GM12878 (cell line): ENCODE results near the gene HDAC7. TPM values are rescaled to one million over a fixed set of nuclear protein-coding genes. Genes with fewer than 3 reads are reported as not detected.

Source experiments
- BHLHE40 ChIP-seq, 2 experiments: fragments of 450-650 bp in 1 of 2; IDR thresholded peaks; 2 replicates each; pipeline ENCODE4 v1.6.1; 2011 to 2017; ENCODE audit warnings: low read depth in 2 of 2, borderline replicate concordance in 1 of 2, improper control_type of control experiment in 1 of 2, low read length in 1 of 2, mild to moderate bottlenecking in 1 of 2
- BRCA1 ChIP-seq: IDR thresholded peaks from 2 replicates; pipeline ENCODE4 v1.6.1; 2011; ENCODE audit warnings: low read depth, low read length, improper control_type of control experiment
- CBX5 ChIP-seq: sonication (generic); IDR thresholded peaks from 2 replicates; pipeline ENCODE4 v1.6.1; 2016; ENCODE audit warnings: low read depth, moderate library complexity, mild to moderate bottlenecking, inconsistent platforms
- DPF2 ChIP-seq: fragments of 450-650 bp; IDR thresholded peaks from 2 replicates; pipeline ENCODE4 v1.6.1; 2017; ENCODE audit warnings: mild to moderate bottlenecking
- HDGF ChIP-seq: fragments of 450-650 bp; IDR thresholded peaks from 2 replicates; pipeline ENCODE4 v1.6.1; 2016; ENCODE audit warnings: antibody characterized with exemption
- JUNB ChIP-seq: IDR thresholded peaks from 2 replicates; pipeline ENCODE4 v1.6.1; 2016; ENCODE audit warnings: antibody characterized with exemption, mild to moderate bottlenecking
- NFYA ChIP-seq: IDR thresholded peaks from 2 replicates; pipeline ENCODE4 v1.6.1; 2011; ENCODE audit warnings: low read depth, mild to moderate bottlenecking, low read length, improper control_type of control experiment, borderline replicate concordance
- NFYB ChIP-seq: IDR thresholded peaks from 2 replicates; pipeline ENCODE4 v1.6.1; 2011; ENCODE audit warnings: low read depth, mild to moderate bottlenecking, low read length, improper control_type of control experiment, moderate library complexity; ENCODE audit not compliant: insufficient read depth
- POLR2AphosphoS2 ChIP-seq: IDR thresholded peaks from 2 replicates; pipeline ENCODE4 v1.6.1; 2011; ENCODE audit warnings: low read depth, mild to moderate bottlenecking, low read length, improper control_type of control experiment, moderate library complexity
- SREBF1 ChIP-seq: IDR thresholded peaks from 2 replicates; pipeline ENCODE4 v1.6.1; 2012; ENCODE audit warnings: mild to moderate bottlenecking, low read length
- STAT1 ChIP-seq: fragments of 450-650 bp; conservative IDR thresholded peaks from 2 replicates; pipeline ENCODE4 v1.6.1; 2014; ENCODE audit warnings: antibody characterized with exemption, mild to moderate bottlenecking
- ZNF207 ChIP-seq: fragments of 450-650 bp; IDR thresholded peaks from 2 replicates; pipeline ENCODE4 v1.6.1; 2014; ENCODE audit warnings: antibody characterized with exemption, mild to moderate bottlenecking, borderline replicate concordance
- polyA plus RNA-seq, 11 experiments: library from polyadenylated mRNA; depleted of rRNA in 4 of 11; unstranded in 6 of 11; stranded (reverse) in 5 of 11; fragments of >200 nt; fragmentation: Nextera tagmentation in 4 of 11; fragmentation: Illumina TruSeq in 1 of 11; extraction: Ambion mirVana in 4 of 11; extraction: Trizol in 1 of 11; gene quantifications; 1 replicate in 1 of 11; 2 replicates in 10 of 11; pipeline versions ENCODE4 v1.2.1 to v1.2.3, GENCODE V29; 2011 to 2016; ENCODE audit warnings: inconsistent platforms in 2 of 11, missing spikeins in 2 of 11, low read depth in 1 of 11
- total RNA-seq, 4 experiments: library from RNA; depleted of rRNA in 3 of 4; stranded (reverse); fragments of >200 nt in 3 of 4; fragmentation: Illumina TruSeq in 1 of 4; extraction: Trizol in 1 of 4; gene quantifications; 2 replicates each; pipeline versions ENCODE4 v1.2.1 to v1.2.3, GENCODE V29; 2013 to 2021
- TF ChIP-seq, protein P1 (sequence below): fragments of 450-650 bp; IDR thresholded peaks from 2 replicates; pipeline ENCODE4 v1.6.1; 2016; ENCODE audit warnings: mild to moderate bottlenecking

Gene HDAC7
- total and polyA plus RNA-seq, 10 of the 15 experiments (the other 5 are each of a cell fraction or from before 2014, with no cell fraction given), result 0.47 to 18.3 (median 5.4) TPM

DNA sequence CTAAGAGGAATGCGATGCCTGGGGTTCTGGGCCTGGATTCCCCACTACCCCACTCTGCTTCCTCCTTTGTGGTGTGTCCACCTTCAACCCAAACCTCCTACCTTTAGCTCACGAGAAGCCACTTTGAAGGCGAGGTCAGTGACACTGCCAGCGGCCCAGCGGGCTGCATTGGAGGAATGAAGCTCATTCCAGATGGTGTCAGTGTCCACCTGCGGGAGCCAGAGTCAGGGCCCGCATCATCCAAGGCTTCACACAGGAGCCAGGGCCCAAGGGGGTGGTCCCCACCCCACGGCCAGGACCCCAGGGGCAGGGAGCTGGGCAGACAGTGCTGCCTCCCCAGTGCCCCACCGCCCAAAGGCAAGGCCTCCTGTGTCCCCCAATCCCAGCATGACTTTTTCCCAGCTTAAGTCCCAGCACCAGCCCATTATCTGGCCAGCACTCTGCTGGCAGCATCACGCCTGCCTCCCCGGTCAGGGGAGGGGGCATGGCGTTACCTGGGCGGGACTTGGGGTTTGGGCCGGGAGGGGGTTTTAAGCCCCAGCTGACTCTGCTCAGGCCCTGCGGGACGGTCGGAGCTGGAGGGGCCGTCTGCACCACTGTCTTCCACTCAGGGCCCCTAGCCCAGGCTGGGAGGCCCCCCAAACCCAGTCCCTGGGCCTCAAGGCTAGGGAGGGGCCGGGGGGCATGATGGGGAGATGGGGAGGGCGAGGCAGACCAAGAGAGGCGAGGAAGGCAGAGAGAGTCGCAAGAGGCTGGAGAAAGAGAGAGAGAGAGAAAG, 29.8 kb downstream of the HDAC7 start (continued):
- TF ChIP-seq, protein P1, sequence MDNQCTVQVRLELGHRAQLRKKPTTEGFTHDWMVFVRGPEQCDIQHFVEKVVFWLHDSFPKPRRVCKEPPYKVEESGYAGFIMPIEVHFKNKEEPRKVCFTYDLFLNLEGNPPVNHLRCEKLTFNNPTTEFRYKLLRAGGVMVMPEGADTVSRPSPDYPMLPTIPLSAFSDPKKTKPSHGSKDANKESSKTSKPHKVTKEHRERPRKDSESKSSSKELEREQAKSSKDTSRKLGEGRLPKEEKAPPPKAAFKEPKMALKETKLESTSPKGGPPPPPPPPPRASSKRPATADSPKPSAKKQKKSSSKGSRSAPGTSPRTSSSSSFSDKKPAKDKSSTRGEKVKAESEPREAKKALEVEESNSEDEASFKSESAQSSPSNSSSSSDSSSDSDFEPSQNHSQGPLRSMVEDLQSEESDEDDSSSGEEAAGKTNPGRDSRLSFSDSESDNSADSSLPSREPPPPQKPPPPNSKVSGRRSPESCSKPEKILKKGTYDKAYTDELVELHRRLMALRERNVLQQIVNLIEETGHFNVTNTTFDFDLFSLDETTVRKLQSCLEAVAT, result no peak
- TF ChIP-seq ZNF207, result no peak
- no peak for TF ChIP-seq HDGF
- no peak for TF ChIP-seq SREBF1
- no peak for TF ChIP-seq BRCA1
- TF ChIP-seq DPF2, result no peak
- TF ChIP-seq POLR2AphosphoS2, result no peak
- no peak for TF ChIP-seq JUNB
- TF ChIP-seq CBX5, result no peak
- TF ChIP-seq BHLHE40 (IDR thresholded peaks at IDR 0.05; ENCODE audit: borderline replicate concordance in 1 of 2, low read depth in 2 of 2, low read length in 1 of 2), result no peak
- no peak for TF ChIP-seq STAT1
- no peak for TF ChIP-seq NFYA
- TF ChIP-seq NFYB, result no peak
- TF ChIP-seq, all 136 proteins: peak for 0
